IMR-90 (cell line): ENCODE data around the gene OR5B17.

Experiments
- NFE2L2 ChIP-seq: fragments of 150-350 bp; IDR thresholded peaks from 2 replicates; pipeline ENCODE4 v1.6.1; 2016; ENCODE audit warnings: low read depth, mild to moderate bottlenecking, low read length
- POLR2A ChIP-seq: IDR thresholded peaks from 2 replicates; pipeline ENCODE4 v1.6.1; 2012; ENCODE audit warnings: mild to moderate bottlenecking, low read depth, low read length
- TF ChIP-seq, protein P1 (sequence below): conservative IDR thresholded peaks from 2 replicates; pipeline ENCODE4 v1.5.1; 2012; ENCODE audit warnings: mild to moderate bottlenecking, low read depth, low read length, improper control_type of control experiment

DNA sequence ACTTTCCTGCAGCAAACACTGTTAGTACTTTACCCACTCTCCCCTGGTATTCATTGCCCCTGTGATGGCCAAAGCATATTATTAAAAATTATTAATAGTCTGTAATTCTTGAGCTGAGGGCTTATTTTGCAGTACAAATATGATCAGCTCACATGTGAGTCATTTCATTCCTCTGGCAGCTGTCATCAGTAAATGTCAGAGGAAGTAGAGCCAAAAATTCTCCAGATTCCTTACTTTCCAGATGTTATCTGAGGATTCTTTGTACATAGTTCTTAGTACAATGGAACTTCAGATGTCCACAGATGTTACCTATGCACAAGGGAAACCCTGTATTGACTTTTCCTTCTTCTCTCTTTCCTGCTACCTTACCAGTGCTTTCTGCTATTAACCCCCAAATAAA is 35.3 kb upstream of the OR5B17 start:
- TF ChIP-seq, protein P1, sequence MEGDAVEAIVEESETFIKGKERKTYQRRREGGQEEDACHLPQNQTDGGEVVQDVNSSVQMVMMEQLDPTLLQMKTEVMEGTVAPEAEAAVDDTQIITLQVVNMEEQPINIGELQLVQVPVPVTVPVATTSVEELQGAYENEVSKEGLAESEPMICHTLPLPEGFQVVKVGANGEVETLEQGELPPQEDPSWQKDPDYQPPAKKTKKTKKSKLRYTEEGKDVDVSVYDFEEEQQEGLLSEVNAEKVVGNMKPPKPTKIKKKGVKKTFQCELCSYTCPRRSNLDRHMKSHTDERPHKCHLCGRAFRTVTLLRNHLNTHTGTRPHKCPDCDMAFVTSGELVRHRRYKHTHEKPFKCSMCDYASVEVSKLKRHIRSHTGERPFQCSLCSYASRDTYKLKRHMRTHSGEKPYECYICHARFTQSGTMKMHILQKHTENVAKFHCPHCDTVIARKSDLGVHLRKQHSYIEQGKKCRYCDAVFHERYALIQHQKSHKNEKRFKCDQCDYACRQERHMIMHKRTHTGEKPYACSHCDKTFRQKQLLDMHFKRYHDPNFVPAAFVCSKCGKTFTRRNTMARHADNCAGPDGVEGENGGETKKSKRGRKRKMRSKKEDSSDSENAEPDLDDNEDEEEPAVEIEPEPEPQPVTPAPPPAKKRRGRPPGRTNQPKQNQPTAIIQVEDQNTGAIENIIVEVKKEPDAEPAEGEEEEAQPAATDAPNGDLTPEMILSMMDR = no peak
- no peak for TF ChIP-seq NFE2L2
- TF ChIP-seq POLR2A = no peak
